GM13976 (cell line): ENCODE measurements around the gene G6PC1.
"Not testable (repeated sequence)": the region's sequence is repeated elsewhere in the genome, so short reads cannot be mapped to it uniquely, and the experiment has no call there.

ENCODE experiments used
- DNase-seq: peaks from one replicate; pipeline ENCODE4 v3.0.0; 2012; ENCODE audit warnings: low spot score
- CTCF ChIP-seq: IDR thresholded peaks from 2 replicates; pipeline ENCODE4 v1.5.1; 2012; ENCODE audit warnings: borderline replicate concordance, mild to moderate bottlenecking; ENCODE audit not compliant: insufficient read depth; ENCODE audit errors: extremely low read depth, missing control alignments, control extremely low read depth
- in situ Hi-C: fragments of 300-500 bp; cut with MboI; formaldehyde crosslinking; loops from one replicate; pipeline ENCODE4 v1.12.0; 2022; ENCODE audit warnings: low sequenced_read_pairs, mixed read lengths, inconsistent platforms; ENCODE audit not compliant: unreplicated experiment

Gene G6PC1

GRCh38 chr17:42883802-42884558 lies 16.6 kb upstream of the G6PC1 start:
- TF ChIP-seq CTCF = no peak
- in situ Hi-C loops = no loop called here
- no peak for DNase-seq

- in situ Hi-C loops, DNase-seq: not testable (repeated sequence)
Measured at GRCh38 chr17:42885806-42886205, 14.8 kb upstream of the G6PC1 start.

- no peak for TF ChIP-seq CTCF
- DNase-seq = no peak
- in situ Hi-C loops = no loop called here
Measured at GRCh38 chr17:42886283-42887176, 14.1 kb upstream of the G6PC1 start.

GRCh38 chr17:42889809-42890208 lies 10.8 kb upstream of the G6PC1 start:
- TF ChIP-seq CTCF = no peak
- DNase-seq = no peak
- in situ Hi-C loops = no loop called here

- in situ Hi-C loops = no loop called here
- no peak for DNase-seq
- TF ChIP-seq CTCF = no peak
Measured at GRCh38 chr17:42891539-42892152, 9.0 kb upstream of the G6PC1 start.

- in situ Hi-C loops = no loop called here
- no peak for DNase-seq
- no peak for TF ChIP-seq CTCF
Measured at GRCh38 chr17:42893359-42893758, 7.2 kb upstream of the G6PC1 start.
